Gastrocnemius medialis (tissue), 4 donors: ENCODE results near the gene SLC25A36. TPM values are rescaled to one million over a fixed set of nuclear protein-coding genes. Genes with fewer than 3 reads are reported as not detected.

Experiments used
- total RNA-seq, 4 donors: library from RNA; depleted of rRNA; stranded (reverse); fragments of >200 nt; gene quantifications; one replicate each; pipeline versions ENCODE4 v1.1.0 to v1.2.3, GENCODE V29; 2016

SLC25A36 gene
- total RNA-seq, 4 donors from 2014 or later: 17.3 to 74.7 (median 35.0) TPM

Other genes starting within 250 kb of the SLC25A36 start
- gene SPSB4, start 109.5 kb downstream of the SLC25A36 start, total RNA-seq: under 1 TPM in 2 of 4 donors, not detected in 2; 0.35 to 0.81 TPM